Ovary (tissue), 3 donors: ENCODE data around the gene SIDT1.

Experiments used
- EP300 ChIP-seq: sonication (generic); formaldehyde crosslinking; IDR thresholded peaks from one replicate; pipeline ENCODE4 v1.6.1; 2017; ENCODE audit warnings: antibody characterized with exemption
- POLR2A ChIP-seq: fragments of 450-650 bp; IDR thresholded peaks from one replicate; pipeline ENCODE4 v1.6.1; 2017; ENCODE audit warnings: antibody characterized with exemption, mild to moderate bottlenecking, moderate library complexity
- TF ChIP-seq, protein P1 (sequence below), 3 donors: fragments of 450-650 bp in 2 of 3; fragments of 200-600 bp in 1 of 3; IDR thresholded peaks; one replicate each; pipeline versions ENCODE4 v1.5.1 to v1.8.0; 2016 to 2022; ENCODE audit warnings: antibody characterized with exemption in 3 of 3, mild to moderate bottlenecking in 1 of 3
- donor health status: DM: no; HTN: no; CAD: no.

DNA sequence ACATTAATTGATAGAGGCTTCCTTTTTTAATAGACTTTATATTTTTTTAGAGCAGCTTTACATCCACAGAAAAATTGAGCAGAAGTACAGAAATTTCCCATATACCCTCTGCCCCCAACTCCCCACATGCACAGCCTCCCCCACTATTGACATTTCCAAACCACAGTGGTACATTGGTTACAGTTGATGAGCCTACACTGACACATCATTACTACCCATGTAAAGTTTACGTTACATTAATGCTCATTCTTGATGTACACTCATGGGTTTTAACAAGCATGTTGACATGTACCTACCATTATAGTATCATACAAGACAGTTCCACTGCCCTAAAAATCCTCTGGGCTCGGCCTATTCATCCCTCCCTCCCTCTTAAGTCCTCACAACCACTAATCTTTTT is 85.4 kb downstream of the SIDT1 start:
- TF ChIP-seq, protein P1, sequence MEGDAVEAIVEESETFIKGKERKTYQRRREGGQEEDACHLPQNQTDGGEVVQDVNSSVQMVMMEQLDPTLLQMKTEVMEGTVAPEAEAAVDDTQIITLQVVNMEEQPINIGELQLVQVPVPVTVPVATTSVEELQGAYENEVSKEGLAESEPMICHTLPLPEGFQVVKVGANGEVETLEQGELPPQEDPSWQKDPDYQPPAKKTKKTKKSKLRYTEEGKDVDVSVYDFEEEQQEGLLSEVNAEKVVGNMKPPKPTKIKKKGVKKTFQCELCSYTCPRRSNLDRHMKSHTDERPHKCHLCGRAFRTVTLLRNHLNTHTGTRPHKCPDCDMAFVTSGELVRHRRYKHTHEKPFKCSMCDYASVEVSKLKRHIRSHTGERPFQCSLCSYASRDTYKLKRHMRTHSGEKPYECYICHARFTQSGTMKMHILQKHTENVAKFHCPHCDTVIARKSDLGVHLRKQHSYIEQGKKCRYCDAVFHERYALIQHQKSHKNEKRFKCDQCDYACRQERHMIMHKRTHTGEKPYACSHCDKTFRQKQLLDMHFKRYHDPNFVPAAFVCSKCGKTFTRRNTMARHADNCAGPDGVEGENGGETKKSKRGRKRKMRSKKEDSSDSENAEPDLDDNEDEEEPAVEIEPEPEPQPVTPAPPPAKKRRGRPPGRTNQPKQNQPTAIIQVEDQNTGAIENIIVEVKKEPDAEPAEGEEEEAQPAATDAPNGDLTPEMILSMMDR (IDR thresholded peaks at IDR 0.05) = no peak
- TF ChIP-seq POLR2A = no peak
- no peak for TF ChIP-seq EP300
